ENCODE data around the gene OR6K2.

OR6K2 gene

DNA sequence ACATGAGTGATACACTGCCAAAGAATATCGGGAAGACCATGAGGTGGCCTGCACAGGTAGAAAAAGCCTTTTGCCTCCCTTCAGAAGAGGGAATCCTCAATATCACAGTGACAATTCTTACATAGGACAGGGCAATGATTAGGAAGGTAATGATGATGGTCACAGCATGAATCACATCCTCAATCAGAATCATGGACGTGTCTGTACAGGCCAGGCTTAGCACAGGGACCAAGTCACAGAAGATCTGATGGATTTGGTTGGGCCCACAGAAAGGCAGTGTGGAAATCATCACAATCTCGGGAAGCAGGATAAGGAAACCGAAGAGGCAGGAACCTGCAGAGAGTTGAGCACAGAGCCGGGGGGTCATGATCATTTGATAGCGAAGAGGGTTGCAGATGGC is 16.9 kb upstream of the OR6K2 start:
- Histone ChIP-seq H3K27ac (replicated peaks) (no peak overlapping the region), H3K4me3 (replicated peaks; ENCODE audit: insufficient read depth, low read length) (no peak overlapping the region), H3K27me3 (ENCODE audit: insufficient read depth, poor library complexity, severe bottlenecking) (no peaks in the 10 kb centered on the region)
- TF ChIP-seq POLR2AphosphoS5 (IDR thresholded peaks at IDR 0.05; ENCODE audit: low read depth): no peak
- TF ChIP-seq GABPA (IDR thresholded peaks at IDR 0.05; ENCODE audit: low read depth): no peak
- no peak for DNase-seq (ENCODE audit: low read depth in 1 of 2, low spot score in 1 of 2)

DNA sequence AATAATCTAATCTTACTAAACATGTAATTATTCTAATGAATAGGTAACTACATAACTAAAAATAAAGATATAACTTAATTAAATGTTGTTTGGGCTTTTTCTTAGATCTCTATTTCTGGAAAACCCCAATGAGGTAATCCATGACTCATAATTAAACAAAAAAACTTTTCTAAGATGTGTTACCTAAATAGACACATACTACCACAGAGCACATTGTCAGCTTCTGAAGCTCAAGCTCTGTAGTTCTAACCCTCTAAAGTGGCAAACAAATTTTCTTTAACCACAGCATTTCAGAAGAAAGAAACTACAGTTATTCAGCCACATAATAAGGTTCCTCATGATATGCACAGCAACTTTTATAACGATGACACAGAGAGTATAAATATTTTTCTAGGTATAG is 15.9 kb upstream of the OR6K2 start:
- H3K4me3 ChIP-seq (replicated peaks; ENCODE audit: insufficient read depth, low read length): no peak overlapping the region
- no peak for DNase-seq (ENCODE audit: low read depth in 1 of 2, low spot score in 1 of 2)
- H3K27ac ChIP-seq (replicated peaks): no peak overlapping the region
- TF ChIP-seq, protein P1, sequence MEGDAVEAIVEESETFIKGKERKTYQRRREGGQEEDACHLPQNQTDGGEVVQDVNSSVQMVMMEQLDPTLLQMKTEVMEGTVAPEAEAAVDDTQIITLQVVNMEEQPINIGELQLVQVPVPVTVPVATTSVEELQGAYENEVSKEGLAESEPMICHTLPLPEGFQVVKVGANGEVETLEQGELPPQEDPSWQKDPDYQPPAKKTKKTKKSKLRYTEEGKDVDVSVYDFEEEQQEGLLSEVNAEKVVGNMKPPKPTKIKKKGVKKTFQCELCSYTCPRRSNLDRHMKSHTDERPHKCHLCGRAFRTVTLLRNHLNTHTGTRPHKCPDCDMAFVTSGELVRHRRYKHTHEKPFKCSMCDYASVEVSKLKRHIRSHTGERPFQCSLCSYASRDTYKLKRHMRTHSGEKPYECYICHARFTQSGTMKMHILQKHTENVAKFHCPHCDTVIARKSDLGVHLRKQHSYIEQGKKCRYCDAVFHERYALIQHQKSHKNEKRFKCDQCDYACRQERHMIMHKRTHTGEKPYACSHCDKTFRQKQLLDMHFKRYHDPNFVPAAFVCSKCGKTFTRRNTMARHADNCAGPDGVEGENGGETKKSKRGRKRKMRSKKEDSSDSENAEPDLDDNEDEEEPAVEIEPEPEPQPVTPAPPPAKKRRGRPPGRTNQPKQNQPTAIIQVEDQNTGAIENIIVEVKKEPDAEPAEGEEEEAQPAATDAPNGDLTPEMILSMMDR (IDR thresholded peaks at IDR 0.05; ENCODE audit: insufficient read depth, low read length): no peak
- TF ChIP-seq POLR2AphosphoS5 (IDR thresholded peaks at IDR 0.05; ENCODE audit: low read depth) (no peak), SPI1 (IDR thresholded peaks at IDR 0.05; ENCODE audit: borderline replicate concordance, low read depth) (no peak), GABPA (IDR thresholded peaks at IDR 0.05; ENCODE audit: low read depth) (no peak)
- TF ChIP-seq, protein P2, sequence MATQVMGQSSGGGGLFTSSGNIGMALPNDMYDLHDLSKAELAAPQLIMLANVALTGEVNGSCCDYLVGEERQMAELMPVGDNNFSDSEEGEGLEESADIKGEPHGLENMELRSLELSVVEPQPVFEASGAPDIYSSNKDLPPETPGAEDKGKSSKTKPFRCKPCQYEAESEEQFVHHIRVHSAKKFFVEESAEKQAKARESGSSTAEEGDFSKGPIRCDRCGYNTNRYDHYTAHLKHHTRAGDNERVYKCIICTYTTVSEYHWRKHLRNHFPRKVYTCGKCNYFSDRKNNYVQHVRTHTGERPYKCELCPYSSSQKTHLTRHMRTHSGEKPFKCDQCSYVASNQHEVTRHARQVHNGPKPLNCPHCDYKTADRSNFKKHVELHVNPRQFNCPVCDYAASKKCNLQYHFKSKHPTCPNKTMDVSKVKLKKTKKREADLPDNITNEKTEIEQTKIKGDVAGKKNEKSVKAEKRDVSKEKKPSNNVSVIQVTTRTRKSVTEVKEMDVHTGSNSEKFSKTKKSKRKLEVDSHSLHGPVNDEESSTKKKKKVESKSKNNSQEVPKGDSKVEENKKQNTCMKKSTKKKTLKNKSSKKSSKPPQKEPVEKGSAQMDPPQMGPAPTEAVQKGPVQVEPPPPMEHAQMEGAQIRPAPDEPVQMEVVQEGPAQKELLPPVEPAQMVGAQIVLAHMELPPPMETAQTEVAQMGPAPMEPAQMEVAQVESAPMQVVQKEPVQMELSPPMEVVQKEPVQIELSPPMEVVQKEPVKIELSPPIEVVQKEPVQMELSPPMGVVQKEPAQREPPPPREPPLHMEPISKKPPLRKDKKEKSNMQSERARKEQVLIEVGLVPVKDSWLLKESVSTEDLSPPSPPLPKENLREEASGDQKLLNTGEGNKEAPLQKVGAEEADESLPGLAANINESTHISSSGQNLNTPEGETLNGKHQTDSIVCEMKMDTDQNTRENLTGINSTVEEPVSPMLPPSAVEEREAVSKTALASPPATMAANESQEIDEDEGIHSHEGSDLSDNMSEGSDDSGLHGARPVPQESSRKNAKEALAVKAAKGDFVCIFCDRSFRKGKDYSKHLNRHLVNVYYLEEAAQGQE (IDR thresholded peaks at IDR 0.05; ENCODE audit: insufficient replicate concordance, low read depth): no peak
- no peaks in the 10 kb centered on the region for H3K27me3 ChIP-seq (ENCODE audit: insufficient read depth, poor library complexity, severe bottlenecking)

DNA sequence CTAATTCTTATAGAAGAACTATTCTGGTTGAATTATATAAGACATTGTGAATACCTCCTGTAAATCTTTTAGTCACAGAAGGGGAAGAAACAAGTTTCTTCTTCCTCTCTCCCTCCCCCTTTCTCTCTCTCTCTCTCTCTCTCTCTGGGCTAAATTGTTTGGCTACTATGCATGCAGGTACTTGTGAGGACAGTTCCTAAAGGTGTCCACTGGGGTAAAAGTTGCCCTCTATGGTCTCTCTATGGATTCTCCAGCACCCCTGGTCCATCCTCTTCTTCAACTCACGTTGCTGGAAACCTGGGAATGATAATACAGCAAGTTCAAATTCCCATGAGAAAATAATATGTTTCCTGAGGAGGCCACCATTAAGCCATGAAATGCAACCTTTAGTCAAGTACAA is 14.3 kb upstream of the OR6K2 start:
- TF ChIP-seq SPI1 (IDR thresholded peaks at IDR 0.05; ENCODE audit: borderline replicate concordance, low read depth) (no peak), POLR2AphosphoS5 (IDR thresholded peaks at IDR 0.05; ENCODE audit: low read depth) (no peak), GABPA (IDR thresholded peaks at IDR 0.05; ENCODE audit: low read depth) (no peak)
- TF ChIP-seq, protein P1 (IDR thresholded peaks at IDR 0.05; ENCODE audit: insufficient read depth, low read length): no peak
- TF ChIP-seq, protein P2 (IDR thresholded peaks at IDR 0.05; ENCODE audit: insufficient replicate concordance, low read depth): no peak
- no peak overlapping the region for H3K4me3 ChIP-seq (replicated peaks; ENCODE audit: insufficient read depth, low read length)
- H3K27ac ChIP-seq (replicated peaks): no peak overlapping the region
- no peak for DNase-seq (ENCODE audit: low read depth in 1 of 2, low spot score in 1 of 2)
- no peaks in the 10 kb centered on the region for H3K27me3 ChIP-seq (ENCODE audit: insufficient read depth, poor library complexity, severe bottlenecking)

DNA sequence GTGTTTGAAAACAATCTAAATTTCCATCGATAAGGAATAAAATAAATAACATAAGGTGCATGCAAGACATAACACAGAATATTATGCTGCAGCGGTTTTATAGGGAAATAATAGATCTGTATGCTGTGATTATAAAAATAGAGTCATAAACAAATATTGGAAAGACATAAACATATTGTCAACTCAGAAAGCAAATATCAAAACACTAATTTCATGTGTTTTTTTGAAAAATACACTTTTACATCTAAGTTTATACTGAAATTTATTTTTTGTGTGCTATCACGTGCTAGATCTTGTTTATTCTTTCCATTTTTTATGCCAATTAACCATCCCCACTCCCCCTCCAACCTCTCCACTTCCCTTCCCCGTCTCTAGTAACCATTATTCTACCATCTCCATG is 10.6 kb upstream of the OR6K2 start:
- Histone ChIP-seq H3K27me3 (ENCODE audit: insufficient read depth, poor library complexity, severe bottlenecking) (no peaks in the 10 kb centered on the region), H3K27ac (replicated peaks) (no peak overlapping the region), H3K4me3 (replicated peaks; ENCODE audit: insufficient read depth, low read length) (no peak overlapping the region)
- DNase-seq (ENCODE audit: low read depth in 1 of 2, low spot score in 1 of 2): no peak
- TF ChIP-seq, protein P1 (IDR thresholded peaks at IDR 0.05; ENCODE audit: insufficient read depth, low read length): no peak
- TF ChIP-seq SPI1 (IDR thresholded peaks at IDR 0.05; ENCODE audit: borderline replicate concordance, low read depth) (no peak), POLR2AphosphoS5 (IDR thresholded peaks at IDR 0.05; ENCODE audit: low read depth) (no peak), GABPA (IDR thresholded peaks at IDR 0.05; ENCODE audit: low read depth) (no peak)
- TF ChIP-seq, protein P2 (IDR thresholded peaks at IDR 0.05; ENCODE audit: insufficient replicate concordance, low read depth): no peak

All from HL-60 (cell line).